ENCODE measurements around the gene FAM170B.

FAM170B gene

GRCh38 chr10:49118430-49119074, 15.3 kb downstream of the FAM170B start:
- DNase-seq: no peak

GRCh38 chr10:49117376-49118070, 16.3 kb downstream of the FAM170B start:
- no peak for DNase-seq

- no peak for DNase-seq
Measured at GRCh38 chr10:49116509-49117375, 17.1 kb downstream of the FAM170B start.

- DNase-seq: no peak
Measured at GRCh38 chr10:49115796-49116508, 17.9 kb downstream of the FAM170B start.

- no peak for DNase-seq
Measured at GRCh38 chr10:49115015-49115795, 18.6 kb downstream of the FAM170B start, which contains the start of gene VSTM4. Gene VSTM4, minus strand, starts transcription at chr10:49115522. Its CDS starts 37 bp downstream, at chr10:49115485.

- no peak for DNase-seq
Measured at GRCh38 chr10:49114718-49115014, 19.2 kb downstream of the FAM170B start.

- DNase-seq: no peak
Measured at GRCh38 chr10:49113741-49114141, 20.1 kb downstream of the FAM170B start.

- no peak for DNase-seq
Measured at GRCh38 chr10:49112851-49113250, 21.0 kb downstream of the FAM170B start.

- no peak for DNase-seq
Measured at GRCh38 chr10:49112098-49112497, 21.7 kb downstream of the FAM170B start.

- DNase-seq: no peak
Measured at GRCh38 chr10:49111320-49111698, 22.5 kb downstream of the FAM170B start.

GRCh38 chr10:49110684-49111319, 23.0 kb downstream of the FAM170B start:
- DNase-seq: no peak

- no peak for DNase-seq
Measured at GRCh38 chr10:49109669-49110340, 24.0 kb downstream of the FAM170B start.

GRCh38 chr10:49108656-49109055, 25.2 kb downstream of the FAM170B start:
- DNase-seq: no peak

GRCh38 chr10:49107887-49108267, 25.9 kb downstream of the FAM170B start:
- DNase-seq: no peak

- DNase-seq: no peak
Measured at GRCh38 chr10:49107111-49107886, 26.5 kb downstream of the FAM170B start.

GRCh38 chr10:49106451-49106850, 27.4 kb downstream of the FAM170B start:
- DNase-seq: no peak

- DNase-seq: no peak
Measured at GRCh38 chr10:49105076-49105475, 28.7 kb downstream of the FAM170B start.

GRCh38 chr10:49104323-49104722, 29.5 kb downstream of the FAM170B start:
- no peak for DNase-seq

GRCh38 chr10:49103761-49104160, 30.1 kb downstream of the FAM170B start:
- no peak for DNase-seq

GRCh38 chr10:49099046-49099445, 34.8 kb downstream of the FAM170B start:
- DNase-seq: no peak

Measured in NCI-H1930 (cell line).